ENCODE results near the gene TBR1. TPM values are rescaled to one million over a fixed set of nuclear protein-coding genes. Genes with fewer than 3 reads are reported as not detected.

TBR1 gene
- total RNA-seq, 1 donor from 2014 or later: 0.05 TPM

DNA sequence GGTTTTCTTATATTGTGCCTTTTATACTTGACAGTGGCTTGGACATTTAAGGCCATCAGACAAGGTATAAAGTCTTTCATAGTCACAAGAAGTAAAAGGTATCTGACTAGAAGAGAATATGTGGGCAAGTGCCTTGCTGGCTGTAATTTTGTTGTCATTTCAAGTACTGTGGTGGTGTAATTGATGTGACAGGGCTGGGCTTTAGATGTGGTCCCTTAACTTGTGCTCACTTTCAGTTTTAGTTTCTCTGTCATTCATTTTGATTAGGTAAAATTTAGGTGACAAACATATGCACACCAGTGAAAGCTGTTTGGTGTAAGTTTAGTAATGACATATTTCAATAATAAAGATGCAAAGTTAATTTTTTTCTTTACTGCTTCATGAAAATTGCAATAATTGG is 31.2 kb upstream of the TBR1 start:
- Mint-ChIP-seq H3K27me3 (ENCODE audit: low read depth) (no peaks in the 10 kb centered on the region), H3K4me1 (no peaks in the 10 kb centered on the region), H3K27ac (ENCODE audit: unreplicated experiment) (no peak overlapping the region), H3K4me3 (no peak overlapping the region), H3K9me3 (no peaks in the 10 kb centered on the region), H3K36me3 (ENCODE audit: low read depth) (peaks cover 2% of the 10 kb centered on the region)
- no peak for DNase-seq (ENCODE audit: low read depth, low spot score)
- TF ChIP-seq, protein P1, sequence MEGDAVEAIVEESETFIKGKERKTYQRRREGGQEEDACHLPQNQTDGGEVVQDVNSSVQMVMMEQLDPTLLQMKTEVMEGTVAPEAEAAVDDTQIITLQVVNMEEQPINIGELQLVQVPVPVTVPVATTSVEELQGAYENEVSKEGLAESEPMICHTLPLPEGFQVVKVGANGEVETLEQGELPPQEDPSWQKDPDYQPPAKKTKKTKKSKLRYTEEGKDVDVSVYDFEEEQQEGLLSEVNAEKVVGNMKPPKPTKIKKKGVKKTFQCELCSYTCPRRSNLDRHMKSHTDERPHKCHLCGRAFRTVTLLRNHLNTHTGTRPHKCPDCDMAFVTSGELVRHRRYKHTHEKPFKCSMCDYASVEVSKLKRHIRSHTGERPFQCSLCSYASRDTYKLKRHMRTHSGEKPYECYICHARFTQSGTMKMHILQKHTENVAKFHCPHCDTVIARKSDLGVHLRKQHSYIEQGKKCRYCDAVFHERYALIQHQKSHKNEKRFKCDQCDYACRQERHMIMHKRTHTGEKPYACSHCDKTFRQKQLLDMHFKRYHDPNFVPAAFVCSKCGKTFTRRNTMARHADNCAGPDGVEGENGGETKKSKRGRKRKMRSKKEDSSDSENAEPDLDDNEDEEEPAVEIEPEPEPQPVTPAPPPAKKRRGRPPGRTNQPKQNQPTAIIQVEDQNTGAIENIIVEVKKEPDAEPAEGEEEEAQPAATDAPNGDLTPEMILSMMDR (conservative IDR thresholded peaks at IDR 0.05): no peak

GRCh38 chr2:161386228-161386824 is 29.8 kb upstream of the TBR1 start:
- TF ChIP-seq, protein P1 (conservative IDR thresholded peaks at IDR 0.05): no peak

GRCh38 chr2:161388146-161388779 is 27.8 kb upstream of the TBR1 start:
- Mint-ChIP-seq H3K27me3 (ENCODE audit: low read depth) (no peaks in the 10 kb centered on the region), H3K4me3 (no peak overlapping the region), H3K27ac (ENCODE audit: unreplicated experiment) (no peak overlapping the region), H3K9me3 (no peaks in the 10 kb centered on the region), H3K4me1 (no peaks in the 10 kb centered on the region), H3K36me3 (ENCODE audit: low read depth) (peaks cover 5% of the 10 kb centered on the region)
- DNase-seq (ENCODE audit: low read depth, low spot score): no peak
- TF ChIP-seq, protein P1 (conservative IDR thresholded peaks at IDR 0.05): no peak

More at GRCh38 chr2:161386228-161386824, 29.8 kb upstream of the TBR1 start:
- H3K27me3 Mint-ChIP-seq (ENCODE audit: low read depth): no peaks in the 10 kb centered on the region
- peaks cover 2% of the 10 kb centered on the region for H3K36me3 Mint-ChIP-seq (ENCODE audit: low read depth)
- no peak overlapping the region for H3K27ac Mint-ChIP-seq (ENCODE audit: unreplicated experiment)
- no peak overlapping the region for H3K4me3 Mint-ChIP-seq
- H3K9me3 Mint-ChIP-seq: no peaks in the 10 kb centered on the region
- no peak for DNase-seq (ENCODE audit: low read depth, low spot score)
- H3K4me1 Mint-ChIP-seq: no peaks in the 10 kb centered on the region

GRCh38 chr2:161391737-161392506 is 24.2 kb upstream of the TBR1 start:
- no peaks in the 10 kb centered on the region for H3K4me1 Mint-ChIP-seq
- H3K27ac Mint-ChIP-seq (ENCODE audit: unreplicated experiment): no peak overlapping the region
- no peak overlapping the region for H3K4me3 Mint-ChIP-seq
- H3K27me3 Mint-ChIP-seq (ENCODE audit: low read depth): no peaks in the 10 kb centered on the region
- H3K9me3 Mint-ChIP-seq: no peaks in the 10 kb centered on the region
- TF ChIP-seq, protein P1 (conservative IDR thresholded peaks at IDR 0.05): no peak
- H3K36me3 Mint-ChIP-seq (ENCODE audit: low read depth): peaks cover 14% of the 10 kb centered on the region
- no peak for DNase-seq (ENCODE audit: low read depth, low spot score)

DNA sequence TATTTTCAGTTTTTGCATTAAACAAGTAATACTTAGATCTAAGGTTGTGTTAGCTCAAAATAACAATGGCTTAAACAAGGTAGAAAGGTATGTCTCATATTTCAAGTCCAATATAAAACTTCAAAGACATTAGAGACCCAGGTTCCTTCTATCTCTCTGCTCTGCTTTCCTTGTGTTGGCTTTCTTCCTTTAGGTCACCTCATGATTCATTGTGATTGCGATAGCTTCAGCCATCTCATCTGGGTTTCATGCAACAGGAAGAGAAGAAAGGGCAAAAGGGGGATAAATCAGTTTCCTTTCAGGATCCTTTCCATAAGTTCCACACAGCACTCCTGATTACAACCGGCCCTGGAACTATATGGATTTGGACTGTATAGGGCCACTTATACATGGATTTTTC is 16.0 kb upstream of the TBR1 start:
- no peaks in the 10 kb centered on the region for H3K27me3 Mint-ChIP-seq (ENCODE audit: low read depth)
- TF ChIP-seq, protein P1 (conservative IDR thresholded peaks at IDR 0.05): no peak
- no peaks in the 10 kb centered on the region for H3K9me3 Mint-ChIP-seq
- no peak for DNase-seq (ENCODE audit: low read depth, low spot score)
- no peak overlapping the region for H3K4me3 Mint-ChIP-seq
- no peak overlapping the region for H3K27ac Mint-ChIP-seq (ENCODE audit: unreplicated experiment)
- no peaks in the 10 kb centered on the region for H3K4me1 Mint-ChIP-seq
- peaks cover 28% of the 10 kb centered on the region for H3K36me3 Mint-ChIP-seq (ENCODE audit: low read depth)

Measured in neural crest cell (in vitro differentiated cells).